GM21526 (cell line): Measurements from ENCODE around the gene GNG12.

Experiments used
- ATAC-seq: cut with Tn5 transposase; IDR thresholded peaks from one replicate; pipeline ENCODE4 v1.9.1; 2021; ENCODE audit warnings: moderate library complexity; ENCODE audit not compliant: unreplicated experiment, low FRiP score

Gene GNG12

GRCh38 chr1:67686267-67687197 lies 146.7 kb downstream of the GNG12 start:
- peak; percentile 29 for ATAC-seq

DNA sequence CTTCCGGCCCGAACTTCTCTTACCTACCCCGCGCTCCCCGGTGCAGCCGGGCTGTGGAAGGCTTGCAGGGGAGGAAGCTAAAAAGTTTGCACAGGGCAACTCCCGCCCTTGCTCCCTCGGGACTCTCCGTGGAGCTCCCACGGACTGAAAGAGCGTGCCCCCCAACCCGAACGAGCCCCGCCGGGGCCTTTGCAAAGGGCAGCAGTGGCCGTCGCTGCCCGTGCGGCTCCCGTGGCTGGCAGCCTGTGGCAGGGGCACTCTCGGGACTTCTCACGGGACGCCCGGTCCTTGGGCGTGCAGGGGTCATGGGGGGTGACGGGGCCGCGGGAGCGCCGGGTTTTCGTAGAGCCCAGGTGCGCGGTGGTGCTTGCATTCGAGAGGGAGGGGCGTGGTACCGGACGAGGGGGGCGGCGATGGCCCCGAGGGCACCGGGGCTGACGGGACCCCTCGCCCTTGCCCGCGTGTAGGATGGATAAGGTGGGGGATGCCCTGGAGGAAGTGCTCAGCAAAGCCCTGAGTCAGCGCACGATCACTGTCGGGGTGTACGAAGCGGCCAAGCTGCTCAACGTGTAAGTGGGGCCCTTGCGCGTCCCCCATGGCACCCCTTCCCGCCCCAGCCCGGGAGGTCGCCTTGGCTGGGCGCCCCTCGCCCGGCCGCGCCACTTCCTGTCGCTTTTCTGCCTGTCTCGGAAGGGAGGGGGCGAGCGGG lies 147.6 kb downstream of the GNG12 start:
- peak; percentile 23 for ATAC-seq

DNA sequence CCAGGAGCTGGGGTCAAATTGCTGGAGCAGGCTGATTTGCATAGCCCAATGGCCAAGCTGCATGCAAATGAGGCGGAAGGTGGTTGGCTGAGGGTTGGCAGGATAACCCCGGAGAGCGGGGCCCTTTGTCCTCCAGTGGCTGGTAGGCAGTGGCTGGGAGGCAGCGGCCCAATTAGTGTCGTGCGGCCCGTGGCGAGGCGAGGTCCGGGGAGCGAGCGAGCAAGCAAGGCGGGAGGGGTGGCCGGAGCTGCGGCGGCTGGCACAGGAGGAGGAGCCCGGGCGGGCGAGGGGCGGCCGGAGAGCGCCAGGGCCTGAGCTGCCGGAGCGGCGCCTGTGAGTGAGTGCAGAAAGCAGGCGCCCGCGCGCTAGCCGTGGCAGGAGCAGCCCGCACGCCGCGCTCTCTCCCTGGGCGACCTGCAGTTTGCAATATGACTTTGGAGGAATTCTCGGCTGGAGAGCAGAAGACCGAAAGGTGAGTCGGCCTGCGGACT lies 148.2 kb downstream of the GNG12 start, which contains the start of gene GADD45A:
Gene GADD45A (plus strand): TSS at position 135 of the 491 bp plus-strand sequence. CDS start 294 bp downstream, at position 429.
- peak; percentile 91 for ATAC-seq

DNA sequence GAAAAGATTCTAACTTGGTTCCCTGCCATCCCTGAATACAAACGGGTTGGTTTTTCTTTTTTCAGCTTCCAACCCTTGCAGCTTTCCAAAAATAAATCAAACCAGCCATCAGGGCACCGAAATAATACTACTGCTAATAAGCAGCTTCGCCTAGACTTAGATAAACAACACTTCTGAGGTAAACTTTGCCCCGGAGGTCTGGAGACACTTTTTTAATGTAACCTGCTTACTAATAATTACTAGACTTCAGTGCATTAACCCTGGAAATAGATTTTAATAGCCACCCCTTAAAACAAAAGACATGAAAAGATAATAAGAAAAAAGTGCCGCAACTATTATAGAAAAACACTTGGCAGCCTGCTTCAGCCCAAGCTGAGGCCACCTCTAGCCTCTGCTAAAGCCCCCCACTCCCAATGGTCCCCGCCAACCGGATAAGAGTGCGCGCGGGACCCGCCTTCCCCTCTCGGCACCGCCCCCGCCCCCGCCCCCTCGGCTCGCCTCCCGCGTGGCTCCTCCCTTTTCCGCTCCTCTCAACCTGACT lies 148.7 kb downstream of the GNG12 start:
- ATAC-seq: no peak

- ATAC-seq: no peak
Observed at GRCh38 chr1:67683766-67684525, 149.3 kb downstream of the GNG12 start.

DNA sequence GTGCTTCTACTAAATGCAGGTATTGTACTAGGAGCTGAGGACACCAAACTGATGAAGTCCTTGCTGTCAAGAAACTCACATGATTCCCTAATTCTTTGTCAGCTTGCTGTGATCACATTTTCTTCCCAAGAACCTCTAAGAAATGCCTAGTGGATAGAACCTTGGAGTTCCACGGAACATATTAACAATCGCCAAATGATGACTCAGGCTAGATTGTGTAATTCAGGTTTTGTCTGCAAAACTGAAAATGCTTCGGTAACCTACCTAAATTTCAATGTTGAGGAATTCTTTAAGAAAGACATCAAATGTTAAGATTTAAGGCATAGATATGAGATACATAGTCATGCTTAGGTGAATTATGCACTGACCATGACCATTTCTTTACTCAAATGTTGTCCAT lies 150.0 kb downstream of the GNG12 start:
- ATAC-seq: no peak

DNA sequence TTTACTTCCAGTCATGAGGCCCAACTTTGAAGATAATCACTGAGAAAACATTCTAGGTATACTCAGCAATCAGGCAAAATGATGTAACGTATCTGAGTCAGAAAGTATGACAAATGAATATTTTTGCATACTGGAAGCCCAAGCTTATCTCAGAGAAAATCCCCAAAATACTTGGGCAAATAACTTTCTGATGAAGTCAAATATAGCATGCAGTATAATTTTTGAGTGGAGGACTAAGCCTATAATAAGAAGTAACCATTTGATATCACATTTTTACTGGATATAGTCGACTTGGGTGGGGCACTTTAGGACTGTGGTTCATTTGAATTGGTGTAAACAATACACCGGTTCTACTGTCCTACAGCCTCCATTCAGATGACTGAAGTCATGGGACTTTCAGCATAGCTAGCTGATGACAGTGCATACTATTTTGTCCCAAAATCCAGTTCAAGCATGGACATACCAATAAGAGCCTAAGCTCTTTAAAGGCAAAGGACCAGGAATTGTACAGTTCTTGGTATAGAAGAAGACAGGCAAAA lies 150.5 kb downstream of the GNG12 start:
- no peak for ATAC-seq

GRCh38 chr1:67680486-67680885 lies 152.8 kb downstream of the GNG12 start:
- no peak for ATAC-seq

DNA sequence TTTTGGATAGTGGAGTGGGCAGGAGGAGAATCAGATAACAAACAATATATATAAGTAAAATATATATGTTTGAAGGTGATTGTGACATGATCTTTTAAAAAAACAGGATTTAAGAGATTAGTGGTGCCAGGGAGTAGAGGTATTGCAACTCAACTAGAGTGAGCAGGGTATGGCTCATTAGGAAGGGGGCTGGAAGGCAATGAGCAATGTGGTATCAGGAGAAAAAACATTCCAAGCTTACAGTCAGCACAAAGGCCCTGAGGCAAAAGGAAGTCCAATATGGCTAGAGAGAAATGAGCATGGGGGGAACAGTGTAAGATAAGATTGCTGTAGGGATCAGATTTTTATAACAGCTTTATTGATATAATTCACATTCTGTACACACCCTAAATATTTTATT lies 153.6 kb downstream of the GNG12 start:
- no peak for ATAC-seq

DNA sequence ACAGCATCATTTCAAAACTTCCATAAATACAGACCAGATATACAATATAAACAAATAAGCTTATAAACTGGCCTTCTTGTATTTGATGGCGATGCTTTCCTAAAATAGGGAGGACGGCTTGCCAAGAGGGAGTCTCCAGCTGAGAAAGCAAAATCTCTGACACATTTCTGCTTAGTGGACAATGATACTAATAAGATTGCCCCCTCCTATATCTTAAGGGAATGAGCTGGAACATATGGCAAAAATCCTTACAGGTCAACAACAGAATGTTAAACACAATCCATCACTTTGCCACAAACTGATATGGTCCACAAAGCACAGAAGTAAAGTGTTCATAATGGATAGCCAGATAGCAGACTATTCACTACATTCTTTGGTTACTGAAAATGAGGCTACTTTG lies 155.3 kb downstream of the GNG12 start:
- no peak for ATAC-seq

GRCh38 chr1:67677408-67677807 lies 155.9 kb downstream of the GNG12 start:
- no peak for ATAC-seq

GRCh38 chr1:67676946-67677345 lies 156.3 kb downstream of the GNG12 start:
- no peak for ATAC-seq

DNA sequence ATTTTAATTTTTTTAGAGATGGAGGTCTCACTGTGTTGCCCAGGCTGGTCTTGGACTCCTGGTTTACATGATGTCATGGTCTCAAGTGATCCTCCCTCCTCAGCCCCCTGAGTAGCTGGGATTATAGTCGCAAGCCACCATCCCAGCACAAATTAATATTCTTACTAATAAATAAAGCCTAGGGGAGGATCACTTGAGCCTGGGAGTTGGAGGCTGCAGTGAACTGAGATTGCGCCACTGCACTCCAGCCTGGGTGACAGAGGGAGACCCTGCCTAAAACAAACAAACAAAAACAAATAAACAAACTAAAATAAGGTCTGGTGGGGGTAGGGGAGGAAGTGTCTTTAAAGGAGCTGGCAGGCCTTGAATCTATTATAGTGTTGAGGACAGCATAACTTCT lies 157.0 kb downstream of the GNG12 start:
- no peak for ATAC-seq

- no peak for ATAC-seq
Observed at GRCh38 chr1:67675800-67676199, 157.5 kb downstream of the GNG12 start.

GRCh38 chr1:67674260-67675011 lies 158.8 kb downstream of the GNG12 start:
- ATAC-seq: no peak

DNA sequence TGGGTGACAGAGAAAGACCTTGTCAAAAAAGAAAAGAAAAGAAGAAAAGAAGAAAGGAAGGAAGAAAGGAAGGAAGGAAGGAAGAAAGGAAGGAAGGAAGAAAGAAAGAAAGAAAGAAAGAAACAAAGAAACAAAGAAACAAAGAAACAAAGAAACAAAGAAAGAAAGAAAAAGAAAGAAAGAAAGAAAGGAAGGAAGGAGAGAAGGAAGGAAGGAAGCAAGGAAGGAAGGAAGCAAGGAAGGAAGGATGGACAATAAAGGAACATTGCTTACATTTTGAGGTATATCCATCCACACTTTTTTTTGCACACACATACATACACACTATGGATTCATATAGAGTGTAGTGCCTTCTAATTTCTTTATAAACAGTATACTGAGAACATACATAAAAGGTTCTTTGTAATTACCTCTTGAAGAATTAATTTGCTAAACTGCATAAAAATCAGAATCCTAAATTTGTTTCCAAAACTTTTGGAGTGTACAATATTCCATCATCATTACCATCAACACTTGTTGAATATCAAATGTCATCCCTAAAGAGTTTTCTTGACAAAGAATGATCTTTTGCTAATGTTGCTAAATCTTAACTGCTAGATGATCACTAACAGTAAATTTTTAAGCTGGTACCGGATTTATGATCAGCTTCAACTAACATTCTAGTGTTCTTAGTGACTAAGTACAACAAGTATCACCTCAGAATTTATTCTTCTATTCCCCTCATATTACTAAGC lies 159.6 kb downstream of the GNG12 start:
- ATAC-seq: no peak

DNA sequence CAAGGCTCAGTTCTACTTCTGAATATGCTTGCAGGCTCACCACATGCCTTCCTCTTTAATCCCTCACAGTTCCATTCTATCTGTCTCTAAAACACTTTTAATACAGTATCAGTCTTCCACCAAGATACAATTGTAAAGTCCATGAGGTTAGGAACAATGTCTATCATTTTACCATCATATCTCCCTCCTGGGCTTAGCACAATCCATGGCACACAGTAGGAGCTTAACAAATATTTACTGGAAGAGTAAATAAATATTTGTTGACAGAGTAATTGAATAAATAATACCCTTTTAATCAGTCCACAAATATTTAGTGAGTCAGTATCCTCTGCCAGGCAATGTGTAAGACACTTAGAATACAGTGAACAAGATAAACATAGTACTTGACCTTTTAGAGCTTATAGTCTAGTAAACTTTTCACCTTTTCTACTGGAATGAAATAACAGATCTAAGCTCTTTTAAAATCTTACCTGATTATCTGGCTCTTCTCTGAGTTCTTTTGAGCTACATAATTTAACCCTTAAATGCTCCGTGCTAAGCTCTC lies 160.9 kb downstream of the GNG12 start:
- ATAC-seq: no peak

DNA sequence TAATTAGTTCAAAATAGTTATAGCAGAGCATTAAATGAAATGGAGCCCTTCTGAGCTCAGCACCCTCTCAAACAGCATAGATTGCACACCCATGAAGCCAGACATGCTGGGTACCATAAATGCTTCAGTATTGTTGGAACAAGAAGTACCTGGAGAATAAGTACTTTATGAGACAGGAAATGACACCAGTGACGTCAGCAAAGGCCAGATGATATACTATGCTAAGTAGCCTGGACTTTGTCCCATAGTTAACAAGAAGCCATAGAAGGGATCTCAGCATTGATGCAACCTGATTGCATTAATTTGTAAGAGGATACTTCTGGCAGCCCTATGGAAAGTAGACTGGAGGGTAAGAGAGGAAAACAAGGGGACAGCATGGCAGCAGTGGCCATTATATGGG lies 164.6 kb downstream of the GNG12 start:
- no peak for ATAC-seq

GRCh38 chr1:67666636-67667035 lies 166.6 kb downstream of the GNG12 start:
- no peak for ATAC-seq
